Breast epithelium (tissue), 4 donors: ENCODE data around the gene SLC22A12. TPM values are rescaled to one million over a fixed set of nuclear protein-coding genes. Genes with fewer than 3 reads are reported as not detected.

Experiments used
- DNase-seq, 2 donors: peaks; one replicate each; pipeline ENCODE4 v3.0.0-alpha.2; 2019; ENCODE audit warnings: low spot score in 2 of 2
- H3K27ac ChIP-seq, 2 donors: fragments of 200-600 bp; sonication (generic) in 1 of 2; one replicate each; pipeline ENCODE4 v1.5.1; 2016 to 2019; ENCODE audit warnings: mild to moderate bottlenecking in 1 of 2
- H3K27me3 ChIP-seq, 2 donors: fragments of 200-600 bp; sonication (generic) in 1 of 2; one replicate each; pipeline versions ENCODE4 v1.5.1 to v1.6.0; 2017 to 2019; ENCODE audit warnings: control low read depth in 1 of 2, mild to moderate bottlenecking in 1 of 2
- H3K36me3 ChIP-seq: fragments of 200-600 bp; one replicate; pipeline ENCODE4 v1.5.1; 2019
- H3K4me1 ChIP-seq, 2 donors: fragments of 200-600 bp; sonication (generic); one replicate each; pipeline ENCODE4 v1.5.1; 2016 to 2019; ENCODE audit warnings: control low read depth in 1 of 2
- H3K4me3 ChIP-seq, 3 donors: fragments of 200-600 bp; sonication (generic); 1 replicate in 2 of 3; 2 replicates in 1 of 3; pipeline ENCODE4 v1.5.1; 2016 to 2019; ENCODE audit warnings: mild to moderate bottlenecking in 3 of 3, moderate library complexity in 2 of 3
- H3K9me3 ChIP-seq, 2 donors: fragments of 200-600 bp; sonication (generic) in 1 of 2; one replicate each; pipeline ENCODE4 v1.5.1; 2016 to 2019; ENCODE audit warnings: control low read depth in 1 of 2
- POLR2A ChIP-seq: fragments of 450-650 bp; IDR thresholded peaks from one replicate; pipeline ENCODE4 v1.6.1; 2016; ENCODE audit warnings: antibody characterized with exemption, mild to moderate bottlenecking, moderate library complexity
- POLR2AphosphoS5 ChIP-seq, 3 donors: sonication (generic); formaldehyde crosslinking; IDR thresholded peaks; one replicate each; pipeline ENCODE4 v1.6.1; 2017; ENCODE audit warnings: antibody characterized with exemption in 3 of 3
- intact Hi-C: fragments of 100-400 bp; cut with DNase I; formaldehyde crosslinking; loops from one replicate; pipeline ENCODE4 v1.15.1; 2023; ENCODE audit warnings: low total_unique reads
- total RNA-seq, 3 donors: library from RNA; depleted of rRNA; stranded (reverse); fragments of >200 nt; gene quantifications; one replicate each; pipeline ENCODE4 v1.1.0, GENCODE V29; 2016
- TF ChIP-seq, protein P1 (sequence below), 3 donors: fragments of 450-650 bp; IDR thresholded peaks; one replicate each; pipeline ENCODE4 v1.5.1; 2016 to 2017; ENCODE audit warnings: antibody characterized with exemption in 3 of 3, mild to moderate bottlenecking in 3 of 3, moderate library complexity in 3 of 3

The SLC22A12 gene
- total RNA-seq, 3 donors from 2014 or later = not detected

DNA sequence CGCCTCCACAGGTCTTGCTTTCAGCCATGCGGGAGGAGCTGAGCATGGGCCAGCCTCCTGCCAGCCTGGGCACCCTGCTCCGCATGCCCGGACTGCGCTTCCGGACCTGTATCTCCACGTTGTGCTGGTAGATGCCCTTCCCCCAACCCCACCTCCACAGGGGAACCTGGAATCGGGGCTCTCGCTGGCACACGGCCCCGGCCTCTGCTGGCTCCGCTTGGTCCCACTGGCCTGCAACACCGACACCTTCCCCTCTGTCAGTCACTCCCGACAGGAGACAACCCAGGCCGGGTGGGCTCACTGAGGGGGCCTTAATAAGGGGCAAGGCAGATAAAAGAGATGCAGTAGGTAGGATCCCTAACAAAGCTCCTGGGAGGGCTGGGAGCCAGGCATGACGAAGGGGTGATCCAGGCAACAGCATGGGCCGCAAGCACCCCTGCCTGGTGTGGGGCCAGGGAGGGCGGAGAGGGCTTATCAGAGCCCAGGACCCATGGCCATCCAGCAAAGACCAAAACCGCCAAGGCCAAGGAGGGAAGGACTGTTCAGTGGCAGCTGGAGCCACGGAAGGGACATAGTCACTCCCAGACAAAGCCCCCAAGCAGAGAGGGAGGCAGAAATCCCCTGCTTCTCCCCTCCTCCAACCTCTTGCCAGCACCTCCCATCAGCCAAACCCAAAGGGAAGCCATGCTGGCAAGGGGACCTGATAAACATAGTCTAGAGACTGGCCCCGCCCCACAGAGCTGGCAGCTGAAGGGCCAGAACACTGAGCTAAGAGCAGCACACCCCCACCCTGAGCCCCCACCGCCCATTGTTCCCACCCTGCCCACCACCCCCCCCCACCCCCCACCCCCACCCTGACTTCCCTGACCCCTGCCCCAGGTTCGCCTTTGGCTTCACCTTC, 8.0 kb downstream of the SLC22A12 start:
- Histone ChIP-seq H3K9me3 (no peaks in the 10 kb centered on the region), H3K4me1 (no peaks in the 10 kb centered on the region), H3K27me3 (no peaks in the 10 kb centered on the region), H3K4me3 (no peak overlapping the region), H3K27ac (no peak overlapping the region), H3K36me3 (no peaks in the 10 kb centered on the region)
- intact Hi-C loops = no loop called here
- TF ChIP-seq POLR2AphosphoS5 (IDR thresholded peaks at IDR 0.05) (no peak), POLR2A (no peak)
- TF ChIP-seq, protein P1, sequence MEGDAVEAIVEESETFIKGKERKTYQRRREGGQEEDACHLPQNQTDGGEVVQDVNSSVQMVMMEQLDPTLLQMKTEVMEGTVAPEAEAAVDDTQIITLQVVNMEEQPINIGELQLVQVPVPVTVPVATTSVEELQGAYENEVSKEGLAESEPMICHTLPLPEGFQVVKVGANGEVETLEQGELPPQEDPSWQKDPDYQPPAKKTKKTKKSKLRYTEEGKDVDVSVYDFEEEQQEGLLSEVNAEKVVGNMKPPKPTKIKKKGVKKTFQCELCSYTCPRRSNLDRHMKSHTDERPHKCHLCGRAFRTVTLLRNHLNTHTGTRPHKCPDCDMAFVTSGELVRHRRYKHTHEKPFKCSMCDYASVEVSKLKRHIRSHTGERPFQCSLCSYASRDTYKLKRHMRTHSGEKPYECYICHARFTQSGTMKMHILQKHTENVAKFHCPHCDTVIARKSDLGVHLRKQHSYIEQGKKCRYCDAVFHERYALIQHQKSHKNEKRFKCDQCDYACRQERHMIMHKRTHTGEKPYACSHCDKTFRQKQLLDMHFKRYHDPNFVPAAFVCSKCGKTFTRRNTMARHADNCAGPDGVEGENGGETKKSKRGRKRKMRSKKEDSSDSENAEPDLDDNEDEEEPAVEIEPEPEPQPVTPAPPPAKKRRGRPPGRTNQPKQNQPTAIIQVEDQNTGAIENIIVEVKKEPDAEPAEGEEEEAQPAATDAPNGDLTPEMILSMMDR (IDR thresholded peaks at IDR 0.05) = no peak
- no peak for DNase-seq

DNA sequence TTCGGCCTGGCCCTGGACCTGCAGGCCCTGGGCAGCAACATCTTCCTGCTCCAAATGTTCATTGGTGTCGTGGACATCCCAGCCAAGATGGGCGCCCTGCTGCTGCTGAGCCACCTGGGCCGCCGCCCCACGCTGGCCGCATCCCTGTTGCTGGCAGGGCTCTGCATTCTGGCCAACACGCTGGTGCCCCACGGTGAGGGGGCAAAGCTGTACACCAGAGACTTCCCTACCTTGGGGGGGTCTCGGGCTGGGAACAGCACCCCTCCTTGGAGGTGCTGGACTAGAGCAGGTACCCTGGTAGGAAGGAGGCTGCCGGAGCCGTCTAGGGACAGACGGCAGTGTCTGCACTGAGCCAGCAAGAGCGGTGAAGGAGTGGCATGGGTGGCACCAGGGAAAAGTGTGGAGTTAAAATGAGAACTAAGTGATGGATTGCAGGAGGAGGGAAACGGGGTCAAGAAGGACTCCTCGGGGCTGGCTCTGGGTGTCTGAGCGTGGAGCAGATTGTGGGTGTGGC, 8.7 kb downstream of the SLC22A12 start:
- Histone ChIP-seq H3K4me1 (no peaks in the 10 kb centered on the region), H3K4me3 (no peak overlapping the region), H3K36me3 (no peaks in the 10 kb centered on the region), H3K27me3 (no peaks in the 10 kb centered on the region), H3K27ac (no peak overlapping the region), H3K9me3 (no peaks in the 10 kb centered on the region)
- intact Hi-C loops = no loop called here
- no peak for TF ChIP-seq POLR2AphosphoS5 (IDR thresholded peaks at IDR 0.05)
- no peak for TF ChIP-seq POLR2A
- TF ChIP-seq, protein P1 (IDR thresholded peaks at IDR 0.05) = no peak
- no peak for DNase-seq

DNA sequence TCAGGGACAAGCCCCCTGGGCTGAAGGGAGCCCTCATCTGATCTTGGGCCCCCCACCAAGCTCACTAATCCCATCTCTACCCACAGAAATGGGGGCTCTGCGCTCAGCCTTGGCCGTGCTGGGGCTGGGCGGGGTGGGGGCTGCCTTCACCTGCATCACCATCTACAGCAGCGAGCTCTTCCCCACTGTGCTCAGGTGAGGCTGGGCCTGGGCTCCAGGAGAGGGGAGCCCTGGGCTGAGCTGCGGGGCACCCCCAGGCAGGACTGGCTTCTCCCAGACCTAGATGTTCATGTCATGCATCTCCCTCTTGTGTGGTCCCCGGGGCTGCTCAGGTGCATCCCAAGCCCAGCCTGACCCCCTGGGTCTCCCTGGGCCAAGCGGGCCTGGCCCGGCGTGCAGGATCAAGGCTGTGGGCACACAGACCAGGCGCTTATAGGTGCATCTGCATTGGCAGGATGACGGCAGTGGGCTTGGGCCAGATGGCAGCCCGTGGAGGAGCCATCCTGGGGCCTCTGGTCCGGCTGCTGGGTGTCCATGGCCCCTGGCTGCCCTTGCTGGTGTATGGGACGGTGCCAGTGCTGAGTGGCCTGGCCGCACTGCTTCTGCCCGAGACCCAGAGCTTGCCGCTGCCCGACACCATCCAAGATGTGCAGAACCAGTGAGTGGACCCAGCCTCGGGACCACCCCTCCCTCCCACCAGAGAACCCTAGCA, 9.4 kb downstream of the SLC22A12 start:
- intact Hi-C loops = no loop called here
- H3K9me3 ChIP-seq = no peaks in the 10 kb centered on the region
- DNase-seq = no peak
- H3K27ac ChIP-seq = no peak overlapping the region
- TF ChIP-seq, protein P1 (IDR thresholded peaks at IDR 0.05) = no peak
- TF ChIP-seq POLR2A (no peak), POLR2AphosphoS5 (IDR thresholded peaks at IDR 0.05) (no peak)
- no peaks in the 10 kb centered on the region for H3K4me1 ChIP-seq
- no peaks in the 10 kb centered on the region for H3K36me3 ChIP-seq
- no peak overlapping the region for H3K4me3 ChIP-seq
- H3K27me3 ChIP-seq = no peaks in the 10 kb centered on the region

DNA sequence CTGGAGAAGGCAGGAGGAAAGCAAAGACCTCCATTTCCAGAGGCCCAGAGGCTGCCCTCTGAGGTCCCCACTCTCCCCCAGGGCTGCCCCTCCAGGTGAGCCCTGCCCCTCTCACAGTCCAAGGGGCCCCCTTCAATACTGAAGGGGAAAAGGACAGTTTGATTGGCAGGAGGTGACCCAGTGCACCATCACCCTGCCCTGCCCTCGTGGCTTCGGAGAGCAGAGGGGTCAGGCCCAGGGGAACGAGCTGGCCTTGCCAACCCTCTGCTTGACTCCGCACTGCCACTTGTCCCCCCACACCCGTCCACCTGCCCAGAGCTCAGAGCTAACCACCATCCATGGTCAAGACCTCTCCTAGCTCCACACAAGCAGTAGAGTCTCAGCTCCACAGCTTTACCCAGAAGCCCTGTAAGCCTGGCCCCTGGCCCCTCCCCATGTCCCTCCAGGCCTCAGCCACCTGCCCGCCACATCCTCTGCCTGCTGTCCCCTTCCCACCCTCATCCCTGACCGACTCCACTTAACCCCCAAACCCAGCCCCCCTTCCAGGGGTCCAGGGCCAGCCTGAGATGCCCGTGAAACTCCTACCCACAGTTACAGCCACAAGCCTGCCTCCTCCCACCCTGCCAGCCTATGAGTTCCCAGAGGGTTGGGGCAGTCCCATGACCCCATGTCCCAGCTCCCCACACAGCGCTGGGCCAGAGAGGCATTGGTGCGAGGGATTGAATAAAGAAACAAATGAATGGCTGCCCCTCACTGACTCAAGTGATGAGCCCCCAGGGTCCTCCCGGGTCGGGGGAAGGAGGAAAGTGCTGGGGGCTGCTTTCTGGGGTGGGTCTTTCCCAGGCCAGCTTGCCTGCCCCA, 10.8 kb downstream of the SLC22A12 start:
- TF ChIP-seq POLR2A = no peak
- no peak for TF ChIP-seq POLR2AphosphoS5 (IDR thresholded peaks at IDR 0.05)
- TF ChIP-seq, protein P1 (IDR thresholded peaks at IDR 0.05) = no peak
- Histone ChIP-seq H3K9me3 (no peaks in the 10 kb centered on the region), H3K27me3 (no peaks in the 10 kb centered on the region), H3K36me3 (no peaks in the 10 kb centered on the region), H3K4me3 (no peak overlapping the region), H3K4me1 (no peaks in the 10 kb centered on the region), H3K27ac (no peak overlapping the region)
- no peak for DNase-seq
- intact Hi-C loops = no loop called here
